Astrocyte (in vitro differentiated cells and primary cell): Measurements from ENCODE around the gene METAP1D. TPM values are rescaled to one million over a fixed set of nuclear protein-coding genes. Genes with fewer than 3 reads are reported as not detected.

ENCODE experiments used
- DNase-seq: peaks from one replicate; pipeline ENCODE4 v3.0.0-alpha.2; 2010; ENCODE audit warnings: low read depth
- FAIRE-seq: peaks from 2 replicates; lab custom pipeline; 2011; peaks lifted over from hg19 to GRCh38; lab: Jason Lieb, UNC
- H2AFZ ChIP-seq: 2 replicates; pipeline ENCODE4 v1.6.0; 2012; ENCODE audit warnings: low read depth, low read length, inconsistent platforms
- H3K27ac ChIP-seq: 2 replicates; pipeline ENCODE4 v1.5.1; 2011; ENCODE audit warnings: low read depth, low read length, inconsistent platforms
- H3K27me3 ChIP-seq: 2 replicates; pipeline ENCODE4 v1.6.0; 2011; ENCODE audit warnings: low read length, inconsistent platforms; ENCODE audit not compliant: insufficient read depth
- H3K36me3 ChIP-seq: 2 replicates; pipeline ENCODE4 v1.5.1; 2011; ENCODE audit warnings: low read length, inconsistent platforms; ENCODE audit not compliant: insufficient read depth
- H3K4me1 ChIP-seq: 2 replicates; pipeline ENCODE4 v1.5.1; 2011; ENCODE audit warnings: low read length, inconsistent platforms; ENCODE audit not compliant: insufficient read depth
- H3K4me2 ChIP-seq: 2 replicates; pipeline ENCODE4 v1.6.0; 2012; ENCODE audit warnings: low read length, inconsistent platforms
- H3K4me3 ChIP-seq: 2 replicates; pipeline ENCODE4 v1.5.1; 2011; ENCODE audit warnings: low read depth, mild to moderate bottlenecking, low read length, inconsistent platforms; ENCODE audit not compliant: insufficient read depth
- H3K79me2 ChIP-seq: 2 replicates; pipeline ENCODE4 v1.6.0; 2012; ENCODE audit warnings: mild to moderate bottlenecking, low read length, inconsistent platforms; ENCODE audit not compliant: insufficient read depth
- H3K9ac ChIP-seq: 2 replicates; pipeline ENCODE4 v1.6.0; 2012; ENCODE audit warnings: mild to moderate bottlenecking, low read length, inconsistent platforms
- H3K9me3 ChIP-seq: 2 replicates; pipeline ENCODE4 v1.5.1; 2012; ENCODE audit warnings: low read depth, mild to moderate bottlenecking, low read length, inconsistent platforms; ENCODE audit not compliant: insufficient read depth
- H4K20me1 ChIP-seq: 2 replicates; pipeline ENCODE4 v1.6.0; 2012; ENCODE audit warnings: low read length, inconsistent platforms; ENCODE audit not compliant: insufficient read depth
- H3K27ac Mint-ChIP-seq: one replicate; pipeline ENCODE4 v1.8.0; 2021; ENCODE audit warnings: mild to moderate bottlenecking, mixed read lengths; ENCODE audit not compliant: unreplicated experiment
- H3K27me3 Mint-ChIP-seq: one replicate; pipeline ENCODE4 v1.8.0; 2021; ENCODE audit warnings: low read depth, mixed read lengths; ENCODE audit not compliant: unreplicated experiment
- H3K36me3 Mint-ChIP-seq: one replicate; pipeline ENCODE4 v1.8.0; 2021; ENCODE audit warnings: low read depth, mixed read lengths; ENCODE audit not compliant: unreplicated experiment
- H3K4me1 Mint-ChIP-seq: one replicate; pipeline ENCODE4 v1.8.0; 2021; ENCODE audit warnings: low read depth, mixed read lengths; ENCODE audit not compliant: unreplicated experiment
- H3K4me3 Mint-ChIP-seq: one replicate; pipeline ENCODE4 v1.8.0; 2021; ENCODE audit warnings: mild to moderate bottlenecking, moderate library complexity, mixed read lengths; ENCODE audit not compliant: unreplicated experiment
- H3K9me3 Mint-ChIP-seq: one replicate; pipeline ENCODE4 v1.8.0; 2021; ENCODE audit warnings: mild to moderate bottlenecking, mixed read lengths; ENCODE audit not compliant: unreplicated experiment
- CTCF ChIP-seq: IDR thresholded peaks from 2 replicates; pipeline ENCODE4 v1.5.1; 2011; ENCODE audit warnings: low read depth, mild to moderate bottlenecking, inconsistent platforms, low read length, moderate library complexity; ENCODE audit not compliant: insufficient read depth
- EZH2 ChIP-seq: IDR thresholded peaks from 2 replicates; pipeline ENCODE4 v1.6.1; 2012; ENCODE audit warnings: mild to moderate bottlenecking, low read length, inconsistent platforms; ENCODE audit not compliant: insufficient read depth
- total RNA-seq: library from RNA; stranded (reverse); gene quantifications from 2 replicates; pipeline ENCODE4 v1.2.1, GENCODE V29; 2021

METAP1D gene
- total RNA-seq, 1 donor from 2014 or later, result 6.5 TPM

- H3K9me3 ChIP-seq, result no peaks in the 10 kb centered on the region
- Mint-ChIP-seq H3K27me3 (peaks cover 46% of the 10 kb centered on the region), H3K4me3 (peak overlapping the region; percentile 83), H3K9me3 (peaks cover 6% of the 10 kb centered on the region), H3K36me3 (no peaks in the 10 kb centered on the region), H3K4me1 (peaks cover 4% of the 10 kb centered on the region), H3K27ac (no peak overlapping the region)
- H3K4me3 ChIP-seq, result peak overlapping the region; percentile 63
- no peaks in the 10 kb centered on the region for H4K20me1 ChIP-seq
- H3K9ac ChIP-seq, result no peak overlapping the region
- peak; percentile 59 for DNase-seq
- H3K4me1 ChIP-seq, result peaks cover 32% of the 10 kb centered on the region
- no peak overlapping the region for H2AFZ ChIP-seq
- FAIRE-seq, result no peak
- H3K27me3 ChIP-seq, result peaks cover 60% of the 10 kb centered on the region
- H3K36me3 ChIP-seq, result no peaks in the 10 kb centered on the region
- TF ChIP-seq CTCF, result peak; percentile 85
- TF ChIP-seq EZH2, result no peak
- peak overlapping the region; percentile 95 for H3K4me2 ChIP-seq
- H3K27ac ChIP-seq, result no peak overlapping the region
- no peaks in the 10 kb centered on the region for H3K79me2 ChIP-seq
Observed at GRCh38 chr2:172103471-172104272, 103.9 kb downstream of the METAP1D start.

- H3K4me3 ChIP-seq, result peak overlapping the region; percentile 59
- H3K9me3 ChIP-seq, result no peaks in the 10 kb centered on the region
- Mint-ChIP-seq H3K4me3 (no peak overlapping the region), H3K27me3 (peaks cover 58% of the 10 kb centered on the region), H3K36me3 (no peaks in the 10 kb centered on the region), H3K27ac (no peak overlapping the region), H3K9me3 (peaks cover 6% of the 10 kb centered on the region), H3K4me1 (peaks cover 3% of the 10 kb centered on the region)
- H4K20me1 ChIP-seq, result no peaks in the 10 kb centered on the region
- FAIRE-seq (no peak), DNase-seq (no peak)
- peaks cover 24% of the 10 kb centered on the region for H3K4me1 ChIP-seq
- peak overlapping the region; percentile 73 for H2AFZ ChIP-seq
- H3K79me2 ChIP-seq, result no peaks in the 10 kb centered on the region
- no peak for TF ChIP-seq CTCF
- TF ChIP-seq EZH2, result peak; percentile 63
- H3K27me3 ChIP-seq, result peaks cover 52% of the 10 kb centered on the region
- H3K36me3 ChIP-seq, result no peaks in the 10 kb centered on the region
- H3K4me2 ChIP-seq, result peak overlapping the region; percentile 81
- H3K27ac ChIP-seq, result no peak overlapping the region
- no peak overlapping the region for H3K9ac ChIP-seq
Observed at GRCh38 chr2:172105471-172106107, 105.8 kb downstream of the METAP1D start.
